B cell (primary cell): Measurements from ENCODE around the gene OR5AP2. TPM values are rescaled to one million over a fixed set of nuclear protein-coding genes. Genes with fewer than 3 reads are reported as not detected.

Experiments used
- ATAC-seq: fragments of 200-7000 bp; cut with Tn5 transposase; one replicate; pipeline ENCODE4 v1.10.0; 2021; ENCODE audit warnings: low read depth, mild to moderate bottlenecking, moderate number of reproducible peaks, moderate library complexity
- CTCF ChIA-PET: fragments of 350-600 bp; sonication (Branson Sonifier 250); formaldehyde crosslinking; loops from one replicate; lab custom pipeline; 2021; ENCODE audit warnings: antibody characterized with exemption, inconsistent platforms; lab: Charles Lee
- POLR2A ChIA-PET: fragments of 350-600 bp; sonication (Branson Sonifier 250); formaldehyde crosslinking; loops from one replicate; lab custom pipeline; 2021; ENCODE audit warnings: antibody characterized with exemption; lab: Charles Lee
- DNase-seq: peaks from one replicate; pipeline ENCODE4 v3.0.0; 2013
- H2AFZ ChIP-seq: 2 replicates; pipeline ENCODE4 v1.6.1; 2012; ENCODE audit warnings: mild to moderate bottlenecking, low read depth, low read length; ENCODE audit not compliant: insufficient read depth, poor library complexity, severe bottlenecking
- H3K27ac ChIP-seq, 2 donors: 1 replicate in 1 of 2; 2 replicates in 1 of 2; pipeline ENCODE4 v1.5.1; 2012 to 2013; ENCODE audit warnings: low read length in 2 of 2, mild to moderate bottlenecking in 2 of 2, moderate library complexity in 1 of 2
- H3K27me3 ChIP-seq, 4 experiments: fragments of 200-600 bp in 1 of 4; sonication (generic) in 1 of 4; replicated peaks in 1 of 4; 1 replicate in 2 of 4; 2 replicates in 2 of 4; pipeline versions ENCODE4 v1.6.1 to v1.7.0; 2013 to 2016; ENCODE audit warnings: low read length in 3 of 4, mild to moderate bottlenecking in 2 of 4, mixed read lengths in 1 of 4, moderate library complexity in 1 of 4; ENCODE audit not compliant: insufficient read depth in 4 of 4, control insufficient read depth in 3 of 4; ENCODE audit errors: control extremely low read depth in 1 of 4
- H3K36me3 ChIP-seq, 2 experiments: replicated peaks in 1 of 2; 1 replicate in 1 of 2; 2 replicates in 1 of 2; pipeline versions ENCODE4 v1.6.1 to v1.7.1; 2013; ENCODE audit warnings: low read length in 1 of 2; ENCODE audit not compliant: insufficient read depth in 2 of 2, control insufficient read depth in 1 of 2; ENCODE audit errors: control extremely low read depth in 1 of 2, extremely low read depth in 1 of 2
- H3K4me1 ChIP-seq, 2 donors: fragments of 200-600 bp in 1 of 2; sonication (generic) in 1 of 2; 1 replicate in 1 of 2; 2 replicates in 1 of 2; pipeline versions ENCODE4 v1.5.1 to v1.6.1; 2013 to 2017; ENCODE audit warnings: low read length in 2 of 2; ENCODE audit not compliant: control insufficient read depth in 2 of 2, insufficient read depth in 2 of 2
- H3K4me2 ChIP-seq: replicated peaks from 2 replicates; pipeline ENCODE3; 2012; ENCODE audit warnings: mild to moderate bottlenecking, low read depth, low read length; ENCODE audit not compliant: poor library complexity, severe bottlenecking
- H3K4me3 ChIP-seq, 5 experiments: fragments of 200-600 bp in 1 of 5; sonication (generic) in 1 of 5; 1 replicate in 3 of 5; 2 replicates in 2 of 5; pipeline versions ENCODE4 v1.5.1 to v1.7.0; 2011 to 2016; ENCODE audit warnings: low read length in 4 of 5, mild to moderate bottlenecking in 4 of 5, low read depth in 2 of 5, control low read depth in 1 of 5, moderate library complexity in 1 of 5; ENCODE audit not compliant: insufficient read depth in 1 of 5; ENCODE audit errors: control extremely low read depth in 1 of 5, extremely low read depth in 1 of 5
- H3K79me2 ChIP-seq: fragments of 200-600 bp; sonication (generic); one replicate; pipeline ENCODE4 v1.6.0; 2016; ENCODE audit warnings: low read length; ENCODE audit not compliant: control insufficient read depth, insufficient read depth
- H3K9ac ChIP-seq: fragments of 200-600 bp; sonication (generic); 2 replicates; pipeline ENCODE4 v1.6.1; 2017; ENCODE audit warnings: mild to moderate bottlenecking, low read length, moderate library complexity
- H3K9me3 ChIP-seq, 3 donors: one replicate each; pipeline versions ENCODE4 v1.6.1 to v1.7.1; 2013; ENCODE audit warnings: low read length in 2 of 3; ENCODE audit not compliant: control insufficient read depth in 2 of 3, insufficient read depth in 1 of 3; ENCODE audit errors: control extremely low read depth in 1 of 3
- H4K20me1 ChIP-seq: 2 replicates; pipeline ENCODE4 v1.6.0; 2012; ENCODE audit warnings: mild to moderate bottlenecking, low read length; ENCODE audit not compliant: insufficient read depth, control insufficient read depth, poor library complexity, severe bottlenecking
- H3K27ac Mint-ChIP-seq: one replicate; pipeline ENCODE4 v1.8.0; 2021; ENCODE audit warnings: mixed read lengths
- H3K27me3 Mint-ChIP-seq: one replicate; pipeline ENCODE4 v1.8.0; 2021; ENCODE audit warnings: mixed read lengths
- H3K4me1 Mint-ChIP-seq: one replicate; pipeline ENCODE4 v1.8.0; 2021; ENCODE audit warnings: mixed read lengths
- H3K4me3 Mint-ChIP-seq: one replicate; pipeline ENCODE4 v1.8.0; 2021; ENCODE audit warnings: mixed read lengths
- H3K9me3 Mint-ChIP-seq: one replicate; pipeline ENCODE4 v1.8.0; 2022; ENCODE audit warnings: mixed read lengths; ENCODE audit not compliant: insufficient read depth
- CTCF ChIP-seq: fragments of 200-600 bp; IDR thresholded peaks from one replicate; pipeline ENCODE4 v1.8.0; 2022; ENCODE audit warnings: antibody characterized with exemption, mild to moderate bottlenecking
- EZH2 ChIP-seq: IDR thresholded peaks from 2 replicates; pipeline ENCODE4 v1.6.1; 2012; ENCODE audit warnings: borderline replicate concordance, low read depth, mild to moderate bottlenecking, moderate library complexity, low read length; ENCODE audit not compliant: insufficient read depth, poor library complexity, severe bottlenecking
- WGBS: methylation state at CpG from one replicate; pipeline ENCODE4 v1.1.5; 2013; ENCODE audit warnings: missing lambda C conversion rate; ENCODE audit not compliant: insufficient coverage; 5-methylcytosine and 5-hydroxymethylcytosine counted together
- intact Hi-C: fragments of 100-400 bp; cut with micrococcal nuclease; formaldehyde crosslinking; loops from one replicate; pipeline ENCODE4 v1.10.0; 2022
- polyA plus RNA-seq: library from polyadenylated mRNA; depleted of rRNA; stranded (reverse); fragments of >200 nt; gene quantifications from 2 replicates; pipeline ENCODE4 v1.2.3, GENCODE V29; 2012
- total RNA-seq, 2 donors: library from RNA; stranded (reverse); fragments of 120-200 nt in 1 of 2; gene quantifications; 1 replicate in 1 of 2; 2 replicates in 1 of 2; pipeline versions ENCODE4 v1.2.3 to v1.2.4, GENCODE V29; 2013 to 2022

OR5AP2 gene
- total and polyA plus RNA-seq, 2 donors (not counting 1 experiment from before 2014, with no cell fraction given), result not detected

GRCh38 chr11:56688554-56689100, 46.4 kb upstream of the OR5AP2 start:
- peaks cover 2% of the 10 kb centered on the region for H3K9me3 Mint-ChIP-seq
- ChIA-PET CTCF (no interaction called here), POLR2A (no interaction called here)
- H3K4me3 Mint-ChIP-seq, result no peak overlapping the region
- no peaks in the 10 kb centered on the region for H3K4me1 Mint-ChIP-seq
- TF ChIP-seq EZH2 (no peak), CTCF (no peak)
- Histone ChIP-seq H3K27me3 (no peaks in the 10 kb centered on the region), H3K4me1 (no peaks in the 10 kb centered on the region), H3K36me3 (no peaks in the 10 kb centered on the region), H3K9ac (no peak overlapping the region), H3K9me3 (no peaks in the 10 kb centered on the region), H2AFZ (no peak overlapping the region), H3K4me2 (no peak overlapping the region), H3K79me2 (no peaks in the 10 kb centered on the region), H3K4me3 (no peak overlapping the region), H3K27ac (no peak overlapping the region), H4K20me1 (no peaks in the 10 kb centered on the region)
- ATAC-seq, result no peak
- no peaks in the 10 kb centered on the region for H3K27me3 Mint-ChIP-seq
- DNase-seq, result no peak
- intact Hi-C loops, result no loop called here
- no CpG with 5 or more reads among the region's 1 CpG for WGBS
- H3K27ac Mint-ChIP-seq, result no peak overlapping the region

- Histone ChIP-seq H3K27ac (no peak overlapping the region), H3K79me2 (no peaks in the 10 kb centered on the region), H3K27me3 (no peaks in the 10 kb centered on the region), H3K4me1 (no peaks in the 10 kb centered on the region), H2AFZ (no peak overlapping the region), H3K4me3 (no peak overlapping the region), H4K20me1 (no peaks in the 10 kb centered on the region), H3K4me2 (no peak overlapping the region), H3K9me3 (no peaks in the 10 kb centered on the region), H3K36me3 (no peaks in the 10 kb centered on the region), H3K9ac (no peak overlapping the region)
- no CpG with 5 or more reads among the region's 2 CpGs for WGBS
- Mint-ChIP-seq H3K9me3 (peaks cover 4% of the 10 kb centered on the region), H3K4me1 (no peaks in the 10 kb centered on the region), H3K4me3 (no peak overlapping the region), H3K27me3 (no peaks in the 10 kb centered on the region), H3K27ac (no peak overlapping the region)
- intact Hi-C loops, result no loop called here
- ChIA-PET POLR2A (no interaction called here), CTCF (no interaction called here)
- no peak for DNase-seq
- TF ChIP-seq CTCF (no peak), EZH2 (no peak)
- ATAC-seq, result no peak
Observed at GRCh38 chr11:56670984-56671383, 28.7 kb upstream of the OR5AP2 start.
